Psoas muscle (tissue), 8 donors: ENCODE measurements around the gene CDKN2B-AS1. TPM values are rescaled to one million over a fixed set of nuclear protein-coding genes. Genes with fewer than 3 reads are reported as not detected.
A peak's percentile ranks its signal among the peaks of the same experiment; 100 is the strongest.

ENCODE experiments used
- ATAC-seq, 4 donors: fragments of 200-7000 bp; cut with Tn5 transposase; one replicate each; pipeline ENCODE4 v1.9.1; 2020; ENCODE audit warnings: moderate library complexity in 3 of 4, mild to moderate bottlenecking in 2 of 4
- DNase-seq, 2 donors: peaks; one replicate each; pipeline ENCODE4 v3.0.0-alpha.2; 2020
- H3K27ac ChIP-seq: fragments of 200-600 bp; one replicate; pipeline ENCODE4 v1.8.0; 2022
- H3K27me3 ChIP-seq, 3 donors: fragments of 200-600 bp in 1 of 3; one replicate each; pipeline versions ENCODE4 v1.6.1 to v1.8.0; 2013 to 2022; ENCODE audit warnings: low read length in 2 of 3, mild to moderate bottlenecking in 2 of 3, moderate library complexity in 1 of 3; ENCODE audit not compliant: insufficient read depth in 3 of 3
- H3K36me3 ChIP-seq, 2 donors: fragments of 200-600 bp in 1 of 2; one replicate each; pipeline versions ENCODE4 v1.6.1 to v1.8.0; 2013 to 2022; ENCODE audit warnings: low read depth in 1 of 2, mild to moderate bottlenecking in 1 of 2, moderate library complexity in 1 of 2; ENCODE audit not compliant: insufficient read depth in 1 of 2
- H3K4me1 ChIP-seq: fragments of 200-600 bp; one replicate; pipeline ENCODE4 v1.8.0; 2022
- H3K4me3 ChIP-seq: fragments of 200-600 bp; one replicate; pipeline ENCODE4 v1.8.0; 2022; ENCODE audit warnings: mild to moderate bottlenecking
- H3K9me3 ChIP-seq: fragments of 200-600 bp; one replicate; pipeline ENCODE4 v1.8.0; 2022
- WGBS, 3 donors: extraction: QIAGEN DNeasy Blood & Tissue Kit; methylation state at CpG; one replicate each; pipeline versions ENCODE4 v1.1.6 to v1.1.7; 2013; 5-methylcytosine and 5-hydroxymethylcytosine counted together
- intact Hi-C, 2 donors: fragments of 100-400 bp; cut with DNase I; formaldehyde crosslinking; loops; one replicate each; pipeline versions ENCODE4 v1.11.0 to v1.14.2; 2022
- polyA plus RNA-seq, 3 donors: library from polyadenylated mRNA; stranded (reverse); fragments of 200-250 nt; gene quantifications; one replicate each; pipeline ENCODE4 v1.2.3, GENCODE V29; 2013
- total RNA-seq, 4 donors: library from RNA; stranded (reverse); fragmentation: NEBNext Ultra II Directional in 2 of 4; extraction: Animal tissue kit (Norgen Biotek cat#: 25700) in 2 of 4; gene quantifications; one replicate each; pipeline versions ENCODE4 v1.2.1 to v1.2.4, GENCODE V29; 2021 to 2023
- TF ChIP-seq, protein P1 (sequence below): fragments of 200-600 bp; IDR thresholded peaks from one replicate; pipeline ENCODE4 v1.8.0; 2022; ENCODE audit warnings: antibody characterized with exemption
- donor health status: healthy with polysubstance abuse.
- donor health status: DM: no; HTN: no; CAD: no; lungs with moderate emphysema.
- donor health status: Bipolar disorder and iron deficiency.
- donor health status: healthy.
- donor health status: DM: yes; HTN: yes; CAD: no.
- donor health status: DM: no; HTN: no; CAD: no.
- donor health status: DM: no; HTN: no; CAD: no.
- donor health status: DM: yes; HTN: yes; CAD: no.

CDKN2B-AS1 gene
- total and polyA plus RNA-seq, 7 donors, result 0.40 TPM; not detected in 6

GRCh38 chr9:21995006-21995665, 545 bp downstream of the CDKN2B-AS1 start:
- H3K27ac ChIP-seq, result peak overlapping the region; percentile 60
- intact Hi-C loops, result loop anchor here in 1 of 2 donors (10.0 kb wide), 2 partner anchors 60 to 120 kb away; no protein-coding TSS in a partner anchor
- WGBS, 3 donors, result 0% methylated on average over 48 to 56 of the region's 56 CpGs
- H3K27me3 ChIP-seq, result peaks cover 0 to 24% (median 8%) of the 10 kb centered on the region in 3 donors
- no peaks in the 10 kb centered on the region for H3K9me3 ChIP-seq
- H3K4me1 ChIP-seq, result peaks cover 5% of the 10 kb centered on the region
- no peaks in the 10 kb centered on the region for H3K36me3 ChIP-seq
- TF ChIP-seq, protein P1, sequence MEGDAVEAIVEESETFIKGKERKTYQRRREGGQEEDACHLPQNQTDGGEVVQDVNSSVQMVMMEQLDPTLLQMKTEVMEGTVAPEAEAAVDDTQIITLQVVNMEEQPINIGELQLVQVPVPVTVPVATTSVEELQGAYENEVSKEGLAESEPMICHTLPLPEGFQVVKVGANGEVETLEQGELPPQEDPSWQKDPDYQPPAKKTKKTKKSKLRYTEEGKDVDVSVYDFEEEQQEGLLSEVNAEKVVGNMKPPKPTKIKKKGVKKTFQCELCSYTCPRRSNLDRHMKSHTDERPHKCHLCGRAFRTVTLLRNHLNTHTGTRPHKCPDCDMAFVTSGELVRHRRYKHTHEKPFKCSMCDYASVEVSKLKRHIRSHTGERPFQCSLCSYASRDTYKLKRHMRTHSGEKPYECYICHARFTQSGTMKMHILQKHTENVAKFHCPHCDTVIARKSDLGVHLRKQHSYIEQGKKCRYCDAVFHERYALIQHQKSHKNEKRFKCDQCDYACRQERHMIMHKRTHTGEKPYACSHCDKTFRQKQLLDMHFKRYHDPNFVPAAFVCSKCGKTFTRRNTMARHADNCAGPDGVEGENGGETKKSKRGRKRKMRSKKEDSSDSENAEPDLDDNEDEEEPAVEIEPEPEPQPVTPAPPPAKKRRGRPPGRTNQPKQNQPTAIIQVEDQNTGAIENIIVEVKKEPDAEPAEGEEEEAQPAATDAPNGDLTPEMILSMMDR, result no peak
- ATAC-seq (peak; percentile 65 to 86 (median 74)), DNase-seq (peak; percentile 74 to 84)
- H3K4me3 ChIP-seq, result peak overlapping the region; percentile 98

- DNase-seq, result peak; percentile 54 to 66
- no peak overlapping the region for H3K27ac ChIP-seq
These were observed 1.2 kb downstream of the CDKN2B-AS1 start for GRCh38 chr9:21995666-21996398.

GRCh38 chr9:21996438-21996837, 1.8 kb downstream of the CDKN2B-AS1 start:
- Histone ChIP-seq H3K27me3 (peaks cover 6 to 11% (median 7%) of the 10 kb centered on the region in 3 donors), H3K9me3 (no peaks in the 10 kb centered on the region), H3K4me3 (no peak overlapping the region), H3K36me3 (no peaks in the 10 kb centered on the region), H3K4me1 (peaks cover 5% of the 10 kb centered on the region), H3K27ac (no peak overlapping the region)
- 63 to 83% (median 82%) methylated on average over 9 of the region's 9 CpGs for WGBS, 3 donors
- intact Hi-C loops, result loop anchor here in 1 of 2 donors (10.0 kb wide), 2 partner anchors 62 to 118 kb away; no protein-coding TSS in a partner anchor
- TF ChIP-seq, protein P1, result no peak
- no peak for ATAC-seq
- no peak for DNase-seq

More at GRCh38 chr9:21995666-21996398, 1.2 kb downstream of the CDKN2B-AS1 start:
- intact Hi-C loops, result loop anchor here in 1 of 2 donors (10.0 kb wide), 2 partner anchors 61 to 119 kb away; no protein-coding TSS in a partner anchor
- H3K4me1 ChIP-seq, result peaks cover 5% of the 10 kb centered on the region
- H3K27me3 ChIP-seq, result peaks cover 1 to 17% (median 7%) of the 10 kb centered on the region in 3 donors
- 26 to 29% (median 28%) methylated on average over 54 of the region's 54 CpGs for WGBS, 3 donors
- ATAC-seq, result peak; percentile 44 to 73 (median 58)
- no peaks in the 10 kb centered on the region for H3K9me3 ChIP-seq
- peak overlapping the region; percentile 98 for H3K4me3 ChIP-seq
- no peaks in the 10 kb centered on the region for H3K36me3 ChIP-seq
- TF ChIP-seq, protein P1, result no peak

DNA sequence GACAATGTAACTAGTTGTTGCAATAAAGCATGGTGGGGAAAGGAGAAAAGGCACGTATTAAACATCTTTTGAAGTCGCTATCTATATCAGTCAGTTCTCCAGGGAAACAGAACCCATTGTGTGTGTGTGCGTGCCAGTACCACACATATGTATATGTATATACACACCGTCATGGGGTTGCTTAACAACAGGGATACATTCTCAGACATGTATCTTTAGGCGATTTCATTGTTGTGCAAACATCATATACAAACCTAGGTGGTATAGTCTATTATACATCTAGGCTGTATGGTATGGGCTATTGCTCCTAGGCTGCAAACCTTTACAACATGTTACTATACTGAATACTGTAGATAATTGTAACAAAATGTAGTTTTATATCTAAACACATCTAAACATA, 2.3 kb downstream of the CDKN2B-AS1 start:
- H3K27me3 ChIP-seq, result peaks cover 6 to 7% (median 7%) of the 10 kb centered on the region in 3 donors
- intact Hi-C loops, result loop anchor here in 1 of 2 donors (10.0 kb wide), 2 partner anchors 62 to 118 kb away; no protein-coding TSS in a partner anchor
- H3K4me1 ChIP-seq, result peaks cover 5% of the 10 kb centered on the region
- no peak for DNase-seq
- WGBS, 3 donors, result 78 to 94% (median 90%) methylated on average over 5 of the region's 5 CpGs
- H3K9me3 ChIP-seq, result no peaks in the 10 kb centered on the region
- TF ChIP-seq, protein P1, result no peak
- no peak for ATAC-seq
- no peak overlapping the region for H3K27ac ChIP-seq
- no peak overlapping the region for H3K4me3 ChIP-seq
- H3K36me3 ChIP-seq, result no peaks in the 10 kb centered on the region
